AG04449 (cell line): ENCODE data around the gene HYLS1.

Source experiments
- CTCF ChIA-PET: fragments of 350-600 bp; formaldehyde crosslinking; extraction: SDS; loops from one replicate; lab custom pipeline; 2021; ENCODE audit warnings: antibody characterized with exemption; lab: Yijun Ruan, JAX
- POLR2A ChIA-PET: fragments of 400-600, 350-600 bp; formaldehyde crosslinking; extraction: SDS; loops from one replicate; lab custom pipeline; 2020; ENCODE audit warnings: antibody characterized with exemption, inconsistent platforms; lab: Yijun Ruan, JAX
- DNase-seq: peaks from one replicate; pipeline ENCODE4 v3.0.0-alpha.2; 2010; ENCODE audit warnings: low read depth, low spot score
- H3K4me3 ChIP-seq: 2 replicates; pipeline ENCODE4 v1.5.1; 2011; ENCODE audit warnings: low read depth, mild to moderate bottlenecking, control low read depth, low read length
- CTCF ChIP-seq: IDR thresholded peaks from one replicate; pipeline ENCODE4 v1.5.1; 2011; ENCODE audit warnings: mild to moderate bottlenecking, moderate library complexity, low read length, control low read depth, inconsistent platforms; ENCODE audit not compliant: insufficient read depth; ENCODE audit errors: missing control alignments

The HYLS1 gene

GRCh38 chr11:125930076-125930450, 42.6 kb downstream of the HYLS1 start:
- TF ChIP-seq CTCF, result no peak
- no peak overlapping the region for H3K4me3 ChIP-seq
- ChIA-PET POLR2A (no interaction called here), CTCF (interaction anchor here (0.8 to 12.7 kb wide), 4 partner anchors 9 to 261 kb away, joined by 3 to 293 read pairs (median 31); no protein-coding TSS in a partner anchor)
- DNase-seq, result no peak

GRCh38 chr11:125931116-125931515, 43.6 kb downstream of the HYLS1 start:
- ChIA-PET POLR2A (no interaction called here), CTCF (interaction anchor here (1.7 to 12.7 kb wide), 3 partner anchors 8 to 260 kb away, joined by 7 to 293 read pairs (median 49); no protein-coding TSS in a partner anchor)
- no peak overlapping the region for H3K4me3 ChIP-seq
- no peak for DNase-seq
- no peak for TF ChIP-seq CTCF

- ChIA-PET CTCF (interaction anchor here (1.7 to 12.7 kb wide), 3 partner anchors 9 to 260 kb away, joined by 7 to 293 read pairs (median 49); no protein-coding TSS in a partner anchor), POLR2A (no interaction called here)
- no peak for DNase-seq
- no peak overlapping the region for H3K4me3 ChIP-seq
- no peak for TF ChIP-seq CTCF
These were observed 44.2 kb downstream of the HYLS1 start for GRCh38 chr11:125931668-125932067.

GRCh38 chr11:125932301-125932700, 44.8 kb downstream of the HYLS1 start:
- DNase-seq, result no peak
- POLR2A ChIA-PET, result no interaction called here
- CTCF ChIA-PET, result interaction anchor here (1.7 to 12.7 kb wide), 3 partner anchors 8 to 259 kb away, joined by 7 to 293 read pairs (median 49); no protein-coding TSS in a partner anchor
- no peak for TF ChIP-seq CTCF
- no peak overlapping the region for H3K4me3 ChIP-seq

GRCh38 chr11:125933030-125933813, 45.8 kb downstream of the HYLS1 start:
- CTCF ChIA-PET, result interaction anchor here (6.6 to 12.7 kb wide), 2 partner anchors 7 to 258 kb away, joined by 49 to 293 read pairs; no protein-coding TSS in a partner anchor

More at GRCh38 chr11:125933030-125933813, 45.8 kb downstream of the HYLS1 start:
- H3K4me3 ChIP-seq, result no peak overlapping the region
- TF ChIP-seq CTCF, result no peak
- POLR2A ChIA-PET, result no interaction called here
- no peak for DNase-seq
